ENCODE measurements around the gene PRSS38.

Gene PRSS38

GRCh38 chr1:227793948-227794816, 21.3 kb upstream of the PRSS38 start:
- DNase-seq, result no peak

- no peak for DNase-seq
These were observed 20.7 kb upstream of the PRSS38 start for GRCh38 chr1:227794817-227795192.

DNA sequence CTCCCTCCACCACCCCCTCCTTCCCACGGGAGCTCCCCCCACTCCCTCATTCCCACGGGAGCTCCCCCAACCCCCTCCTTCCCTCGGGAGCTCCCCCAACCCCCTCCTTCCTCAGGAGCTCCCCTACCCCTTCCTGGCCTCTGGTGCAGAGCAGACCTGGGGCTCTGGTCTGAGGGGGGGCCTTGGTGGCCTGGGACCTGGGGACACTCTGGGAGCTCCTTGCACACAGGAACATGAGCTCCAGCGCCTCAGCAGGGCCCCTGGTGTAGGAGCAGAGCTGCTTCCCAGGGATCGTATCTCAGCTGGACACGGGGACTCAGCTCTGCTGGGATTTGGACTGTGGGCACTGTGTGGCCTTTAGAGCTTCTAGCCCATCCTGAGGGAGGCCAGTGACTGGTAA, 19.7 kb upstream of the PRSS38 start:
- DNase-seq, result no peak

DNA sequence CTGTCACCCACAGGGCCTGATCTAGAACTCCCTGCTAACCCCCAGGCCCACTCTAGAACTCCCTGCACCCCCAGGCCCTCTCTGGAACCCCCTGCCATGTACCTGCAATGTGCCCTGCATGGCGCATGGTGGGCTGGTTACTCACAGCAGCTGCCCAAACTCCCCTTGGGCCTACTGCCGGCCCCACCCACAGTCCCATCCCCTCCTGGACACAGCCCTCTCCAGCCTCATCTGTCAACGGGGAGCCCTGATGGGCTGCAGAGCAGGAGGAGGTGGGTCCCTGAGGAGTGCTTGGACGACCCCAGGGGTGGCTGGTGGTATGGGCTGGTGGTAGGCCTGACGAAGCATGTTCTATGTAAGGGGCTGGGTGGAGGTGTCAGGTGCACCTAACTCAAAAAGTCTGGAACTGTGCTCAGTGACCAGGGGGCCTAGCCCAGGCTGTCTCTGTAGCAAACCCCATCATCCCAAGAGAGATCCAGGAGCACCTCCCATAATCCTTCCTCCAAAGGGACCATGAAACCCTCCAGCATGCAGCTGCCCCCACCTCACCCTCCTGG, 19.0 kb upstream of the PRSS38 start:
- DNase-seq, result no peak

DNA sequence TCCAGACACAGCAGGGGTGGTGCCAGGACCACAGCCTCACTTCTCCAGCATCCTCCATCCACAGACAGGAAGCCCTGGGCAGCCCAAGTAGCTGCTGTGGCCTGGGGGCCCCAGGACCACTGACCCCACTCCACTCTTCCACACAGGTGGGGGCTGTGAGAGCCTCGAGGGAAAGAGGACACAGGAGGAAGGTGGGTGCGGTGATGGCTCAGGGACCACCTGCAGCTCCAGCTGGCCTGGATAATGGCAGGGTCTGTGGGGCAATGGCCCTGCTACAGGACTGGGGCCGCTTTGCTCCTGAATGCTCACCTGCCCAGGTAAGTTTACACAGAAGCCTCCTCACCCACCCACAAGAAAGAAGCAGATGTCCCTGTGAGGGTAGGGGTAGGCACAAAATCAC, 18.3 kb upstream of the PRSS38 start:
- no peak for DNase-seq

DNA sequence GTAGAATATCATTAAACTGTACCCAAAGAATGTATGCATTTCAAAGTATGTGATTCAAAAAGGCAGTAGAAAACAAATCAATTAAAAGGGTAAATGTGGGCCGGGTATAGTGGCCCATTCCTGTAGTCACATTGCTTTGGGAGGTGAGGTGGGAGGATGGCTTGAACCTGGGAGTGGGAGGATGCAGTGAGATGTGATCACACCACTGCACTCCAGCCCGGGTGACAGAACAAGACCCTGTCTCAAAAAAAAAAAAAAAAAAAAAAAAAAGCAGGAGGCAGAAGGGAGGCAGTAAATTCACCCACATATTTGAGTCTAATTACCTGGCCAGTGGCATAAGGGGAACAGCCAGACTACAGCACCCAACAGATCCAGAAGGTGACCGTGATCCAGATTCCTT, 17.9 kb upstream of the PRSS38 start:
- DNase-seq, result no peak

DNA sequence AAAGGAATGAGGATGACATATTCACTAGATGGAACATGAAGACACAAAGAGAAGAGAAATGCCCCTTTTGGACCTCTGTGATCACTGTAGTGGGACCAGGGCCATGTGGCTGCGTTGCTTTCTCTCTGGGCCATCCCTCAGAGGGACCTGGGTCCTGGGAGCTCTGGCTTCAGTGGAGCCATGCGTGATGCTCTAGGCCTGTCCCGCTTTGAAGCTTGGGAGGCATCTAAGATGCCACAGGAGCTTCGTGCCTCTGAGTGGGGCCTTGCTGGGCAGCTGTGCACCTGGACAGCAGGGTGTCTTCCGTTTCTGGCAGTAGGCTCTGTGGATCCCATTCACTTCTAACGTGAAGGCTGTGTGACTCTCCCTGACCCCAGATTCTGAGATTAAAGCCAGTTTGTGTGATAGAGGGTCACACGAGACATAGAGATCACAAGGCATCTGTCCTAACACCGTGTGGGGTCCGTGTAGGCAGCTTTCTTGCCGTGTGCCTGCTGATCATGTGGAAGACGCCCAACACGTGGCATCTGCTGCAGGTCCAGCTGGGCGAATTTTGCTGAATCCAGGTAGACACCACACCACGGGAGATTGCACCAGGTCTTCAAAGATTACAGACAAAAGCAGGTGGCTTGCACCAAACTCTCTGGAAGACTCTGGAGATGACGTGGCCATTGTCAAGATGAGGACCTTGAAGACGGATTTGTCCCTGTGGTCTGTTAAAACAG, 17.2 kb upstream of the PRSS38 start:
- DNase-seq, result no peak

- no peak for DNase-seq
These were observed 15.7 kb upstream of the PRSS38 start for GRCh38 chr1:227799756-227800155.

- DNase-seq, result no peak
These were observed 11.5 kb upstream of the PRSS38 start for GRCh38 chr1:227803933-227804332.

GRCh38 chr1:227805606-227806197, 9.8 kb upstream of the PRSS38 start:
- DNase-seq, result no peak

- DNase-seq, result no peak
These were observed 6.9 kb upstream of the PRSS38 start for GRCh38 chr1:227808566-227808965.

DNA sequence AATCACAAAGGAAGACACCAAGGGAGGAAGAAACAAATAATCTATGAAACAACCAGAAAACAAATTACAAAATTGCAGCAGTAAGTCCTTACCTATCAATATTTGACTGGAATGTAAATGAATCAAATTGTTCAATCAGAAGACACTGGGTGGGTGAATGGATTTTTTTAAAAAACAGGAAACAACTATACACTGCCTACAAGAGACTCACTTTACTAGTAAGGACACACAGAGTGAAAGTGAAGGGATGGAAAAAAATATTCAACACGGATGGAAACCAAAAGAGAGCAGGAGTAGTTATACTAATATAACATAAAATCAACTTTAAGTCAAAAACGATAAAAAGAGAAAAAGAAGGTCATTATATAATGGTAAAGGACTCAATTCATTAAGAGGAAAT, 6.4 kb upstream of the PRSS38 start:
- no peak for DNase-seq

DNA sequence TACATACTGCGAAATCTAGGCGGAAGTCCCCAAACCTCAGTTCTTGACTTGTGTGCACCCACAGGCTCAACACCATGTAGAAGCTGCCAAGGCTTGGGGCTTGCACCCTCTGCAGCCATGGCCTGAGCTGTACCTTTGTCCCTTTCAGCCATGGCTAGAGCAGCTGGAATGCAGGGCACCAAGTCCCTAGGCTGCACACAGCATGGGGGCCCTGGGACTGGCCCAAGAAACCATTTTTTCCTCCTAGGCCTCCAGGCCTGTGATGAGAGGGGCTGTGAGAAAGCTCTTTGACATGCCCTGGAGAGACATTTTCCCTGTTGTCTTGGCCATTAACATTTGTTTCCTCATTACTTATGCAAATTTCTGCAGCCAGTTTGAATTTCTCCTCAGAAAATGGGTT, 1.5 kb upstream of the PRSS38 start:
- no peak for DNase-seq

DNA sequence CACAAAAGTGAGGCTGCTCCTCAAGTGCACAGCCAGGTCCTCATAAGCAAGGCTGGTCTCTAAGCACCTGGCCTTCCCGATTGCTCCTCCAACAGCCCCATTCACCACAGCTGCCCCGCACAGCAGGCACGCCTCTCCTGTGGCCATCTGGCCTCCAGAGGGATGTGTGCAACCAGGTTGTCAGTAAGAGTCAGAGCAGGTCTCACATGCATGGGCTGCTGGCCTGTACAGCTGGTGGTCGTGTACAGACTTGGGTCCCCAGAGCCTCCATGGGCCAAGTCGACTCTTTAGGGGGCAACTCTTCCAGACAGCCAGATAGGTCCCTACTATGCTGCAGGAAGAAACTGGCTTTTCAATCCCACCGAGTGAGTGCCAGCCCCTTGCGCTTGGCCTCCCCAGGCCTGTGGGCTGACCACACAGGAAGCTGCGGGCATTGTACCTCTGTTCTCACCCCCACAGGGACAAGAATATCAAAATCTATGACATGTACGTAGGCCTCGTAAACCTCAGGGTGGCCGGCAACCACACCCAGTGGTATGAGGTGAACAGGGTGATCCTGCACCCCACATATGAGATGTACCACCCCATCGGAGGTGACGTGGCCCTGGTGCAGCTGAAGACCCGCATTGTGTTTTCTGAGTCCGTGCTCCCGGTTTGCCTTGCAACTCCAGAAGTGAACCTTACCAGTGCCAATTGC, 1.4 kb downstream of the PRSS38 start:
- DNase-seq, result no peak

- no peak for DNase-seq
These were observed 8.1 kb downstream of the PRSS38 start for GRCh38 chr1:227823537-227823936.

DNA sequence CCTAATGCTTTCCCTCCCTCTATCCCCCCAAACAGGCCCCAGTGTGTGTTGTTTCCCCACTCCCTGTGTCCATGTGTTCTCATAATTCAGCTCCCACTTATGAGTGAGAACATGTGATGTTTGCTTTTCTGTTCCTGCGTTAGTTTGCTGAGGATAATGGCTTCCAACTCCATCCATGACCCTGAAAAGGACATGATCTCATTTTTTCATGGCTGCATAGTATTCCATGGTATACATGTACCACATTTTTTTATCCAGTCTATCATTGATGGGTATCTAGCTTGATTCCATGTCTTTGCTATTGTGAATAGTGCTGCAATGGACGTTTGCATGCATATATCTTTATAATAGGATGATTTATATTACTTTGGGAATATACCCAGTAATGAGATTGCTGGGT, 8.7 kb downstream of the PRSS38 start:
- DNase-seq, result no peak

DNA sequence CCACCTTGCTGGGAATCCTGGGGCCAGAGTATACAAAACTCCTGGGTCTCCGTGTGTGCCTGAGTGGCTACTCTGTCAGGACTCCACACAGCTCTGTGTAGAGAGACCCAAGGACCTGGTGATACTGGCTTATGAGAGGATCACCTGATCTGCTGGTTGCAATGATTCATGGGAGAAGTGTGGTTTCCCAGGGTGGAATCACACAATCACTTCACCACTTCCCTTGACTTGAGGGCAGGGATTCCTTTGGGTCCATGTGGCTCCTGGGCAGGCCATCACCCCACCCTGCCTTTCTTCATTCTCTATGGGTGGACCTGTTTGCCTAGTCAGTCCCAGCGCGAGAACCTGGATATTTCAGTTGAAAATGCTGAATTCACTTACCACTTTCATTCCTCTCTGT, 13.3 kb downstream of the PRSS38 start:
- DNase-seq, result no peak

DNA sequence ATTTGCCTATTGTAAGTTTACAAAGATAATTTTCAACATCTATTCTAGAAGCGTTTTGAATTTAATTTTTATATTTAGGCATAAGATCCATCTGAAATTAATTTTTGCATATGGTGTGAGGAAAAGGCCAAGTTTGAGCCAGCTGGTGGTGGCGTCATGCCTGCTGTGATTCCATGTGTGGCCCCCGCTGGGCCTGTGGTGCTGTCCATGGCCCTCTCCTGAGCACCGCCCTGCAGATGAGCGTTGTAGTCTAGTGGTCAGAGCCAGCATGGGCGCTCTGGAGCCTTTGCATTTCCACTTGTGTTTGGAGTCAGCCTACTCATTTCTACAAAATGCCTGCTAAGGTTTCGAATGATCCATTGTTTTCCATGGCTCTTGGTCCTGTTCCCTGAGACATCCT, 22.7 kb downstream of the PRSS38 start:
- DNase-seq, result no peak

GRCh38 chr1:227841096-227841495, 25.6 kb downstream of the PRSS38 start:
- DNase-seq, result no peak

GRCh38 chr1:227844320-227845146, 29.1 kb downstream of the PRSS38 start:
- DNase-seq, result no peak

DNA sequence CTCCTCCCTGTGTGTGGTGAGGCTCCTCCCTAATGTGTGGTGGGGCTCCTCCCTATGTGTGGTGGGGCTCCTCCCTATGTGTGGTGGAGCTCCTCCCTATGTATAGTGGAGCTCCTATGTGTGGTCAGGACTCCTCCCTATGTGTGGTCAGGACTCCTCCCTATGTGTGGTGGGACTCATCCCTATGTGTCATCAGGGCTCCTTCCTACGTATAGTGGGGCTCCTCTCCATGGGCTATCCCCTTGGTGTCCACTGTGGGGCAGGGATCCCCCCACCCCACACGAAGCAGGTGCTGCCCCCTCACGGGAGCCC, 29.6 kb downstream of the PRSS38 start:
- DNase-seq, result no peak

GRCh38 chr1:227845519-227845918, 30.0 kb downstream of the PRSS38 start:
- DNase-seq, result no peak

All from DMS79 treated with DMSO at 0.1 percent for 48 hours (cell line).